Measurements from ENCODE around the gene IGIP.

The IGIP gene

GRCh38 chr5:140114341-140115185 is 11.2 kb upstream of the IGIP start:
- no peak for TF ChIP-seq ZNF274 (IDR thresholded peaks at IDR 0.05; ENCODE audit: low read depth, low read length)
- peak overlapping the region; percentile 66 for H3K4me3 ChIP-seq (ENCODE audit: low read length)

- no peak for TF ChIP-seq ZNF274 (IDR thresholded peaks at IDR 0.05; ENCODE audit: low read depth, low read length)
- H3K4me3 ChIP-seq (ENCODE audit: low read length) = peak overlapping the region; percentile 66
Measured at GRCh38 chr5:140115186-140115500, 10.6 kb upstream of the IGIP start.

- TF ChIP-seq ZNF274 (IDR thresholded peaks at IDR 0.05; ENCODE audit: low read depth, low read length) = no peak
- no peak overlapping the region for H3K4me3 ChIP-seq (ENCODE audit: low read length)
Measured at GRCh38 chr5:140116716-140117115, 9.0 kb upstream of the IGIP start.

GRCh38 chr5:140117523-140117922 is 8.2 kb upstream of the IGIP start:
- TF ChIP-seq ZNF274 (IDR thresholded peaks at IDR 0.05; ENCODE audit: low read depth, low read length) = no peak
- no peak overlapping the region for H3K4me3 ChIP-seq (ENCODE audit: low read length)

- TF ChIP-seq ZNF274 (IDR thresholded peaks at IDR 0.05; ENCODE audit: low read depth, low read length) = no peak
- H3K4me3 ChIP-seq (ENCODE audit: low read length) = no peak overlapping the region
Measured at GRCh38 chr5:140118302-140118936, 7.3 kb upstream of the IGIP start.

- no peak for TF ChIP-seq ZNF274 (IDR thresholded peaks at IDR 0.05; ENCODE audit: low read depth, low read length)
Measured at GRCh38 chr5:140126315-140127012, 727 bp downstream of the IGIP start.

GRCh38 chr5:140128376-140128775 is 2.6 kb downstream of the IGIP start:
- H3K4me3 ChIP-seq (ENCODE audit: low read length) = no peak overlapping the region

More at GRCh38 chr5:140126315-140127012, 727 bp downstream of the IGIP start:
- no peak overlapping the region for H3K4me3 ChIP-seq (ENCODE audit: low read length)

GRCh38 chr5:140130949-140131733 is 5.4 kb downstream of the IGIP start:
- H3K4me3 ChIP-seq (ENCODE audit: low read length) = no peak overlapping the region
- TF ChIP-seq ZNF274 (IDR thresholded peaks at IDR 0.05; ENCODE audit: low read depth, low read length) = no peak

More at GRCh38 chr5:140128376-140128775, 2.6 kb downstream of the IGIP start:
- no peak for TF ChIP-seq ZNF274 (IDR thresholded peaks at IDR 0.05; ENCODE audit: low read depth, low read length)

GRCh38 chr5:140131967-140132409 is 6.3 kb downstream of the IGIP start:
- H3K4me3 ChIP-seq (ENCODE audit: low read length) = no peak overlapping the region
- no peak for TF ChIP-seq ZNF274 (IDR thresholded peaks at IDR 0.05; ENCODE audit: low read depth, low read length)

- H3K4me3 ChIP-seq (ENCODE audit: low read length) = no peak overlapping the region
- TF ChIP-seq ZNF274 (IDR thresholded peaks at IDR 0.05; ENCODE audit: low read depth, low read length) = no peak
Measured at GRCh38 chr5:140133514-140134167, 7.9 kb downstream of the IGIP start.

GRCh38 chr5:140134277-140134935 is 8.7 kb downstream of the IGIP start:
- TF ChIP-seq ZNF274 (IDR thresholded peaks at IDR 0.05; ENCODE audit: low read depth, low read length) = no peak
- no peak overlapping the region for H3K4me3 ChIP-seq (ENCODE audit: low read length)

- H3K4me3 ChIP-seq (ENCODE audit: low read length) = no peak overlapping the region
- TF ChIP-seq ZNF274 (IDR thresholded peaks at IDR 0.05; ENCODE audit: low read depth, low read length) = no peak
Measured at GRCh38 chr5:140135127-140135526, 9.4 kb downstream of the IGIP start.

GRCh38 chr5:140136624-140137023 is 10.9 kb downstream of the IGIP start:
- TF ChIP-seq ZNF274 (IDR thresholded peaks at IDR 0.05; ENCODE audit: low read depth, low read length) = no peak

More at GRCh38 chr5:140136624-140137023, 10.9 kb downstream of the IGIP start:
- H3K4me3 ChIP-seq (ENCODE audit: low read length) = no peak overlapping the region
